ENCODE measurements around the gene IQCE.
"Not testable (repeated sequence)": the region's sequence is repeated elsewhere in the genome, so short reads cannot be mapped to it uniquely, and the experiment has no call there.

Gene IQCE

GRCh38 chr7:2533566-2533965 is 25.2 kb upstream of the IQCE start:
- not testable (repeated sequence) for DNase-seq

- not testable (repeated sequence) for DNase-seq
These were observed 24.6 kb upstream of the IQCE start for GRCh38 chr7:2534214-2534613.

- DNase-seq, result not testable (repeated sequence)
These were observed 22.7 kb upstream of the IQCE start for GRCh38 chr7:2535872-2536627.

DNA sequence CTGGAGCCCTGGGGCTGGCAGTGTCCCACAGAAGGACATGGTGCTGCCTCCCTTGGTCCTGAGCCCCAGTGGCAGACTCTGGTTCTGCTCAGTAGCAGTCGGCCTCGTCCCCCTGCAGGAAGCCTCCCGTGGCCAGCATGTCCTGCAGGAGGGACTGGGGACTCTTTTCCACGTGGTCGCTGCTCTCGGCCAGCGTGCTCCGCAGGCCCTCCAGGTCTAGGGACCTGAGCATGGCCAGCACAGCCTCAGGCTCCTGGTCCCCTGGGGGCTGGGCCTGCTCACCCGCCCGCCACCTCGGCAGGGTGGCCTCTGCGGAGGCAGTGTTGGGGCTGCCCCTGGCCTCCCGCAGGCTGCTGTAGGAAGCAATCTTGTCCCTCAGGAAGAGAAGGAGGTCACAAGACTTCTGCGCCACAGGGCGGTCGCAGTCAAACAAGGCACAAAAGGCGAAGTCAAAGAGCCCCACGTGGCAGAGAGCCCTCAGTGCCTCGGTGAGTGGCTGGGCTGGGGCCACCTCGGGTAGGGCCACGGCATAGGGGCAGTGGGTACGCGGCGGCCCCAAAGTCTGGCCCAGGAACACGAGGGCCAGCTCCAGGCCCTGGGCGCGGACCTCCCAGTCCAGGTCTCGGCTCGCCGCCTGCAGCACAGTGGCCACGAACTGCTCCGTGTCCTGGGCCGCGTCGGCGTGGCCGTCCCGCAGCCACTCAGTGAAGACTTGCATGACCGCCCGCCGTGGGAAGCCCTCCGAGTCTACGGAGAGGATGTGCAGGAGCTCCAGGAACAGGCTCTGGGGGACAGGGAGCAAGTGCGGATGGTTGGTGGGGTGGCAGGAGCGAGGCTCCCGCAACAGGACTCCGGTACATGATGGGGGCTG is 20.6 kb upstream of the IQCE start:
- DNase-seq, result no peak

GRCh38 chr7:2539031-2539911 is 19.5 kb upstream of the IQCE start:
- DNase-seq, result no peak

DNA sequence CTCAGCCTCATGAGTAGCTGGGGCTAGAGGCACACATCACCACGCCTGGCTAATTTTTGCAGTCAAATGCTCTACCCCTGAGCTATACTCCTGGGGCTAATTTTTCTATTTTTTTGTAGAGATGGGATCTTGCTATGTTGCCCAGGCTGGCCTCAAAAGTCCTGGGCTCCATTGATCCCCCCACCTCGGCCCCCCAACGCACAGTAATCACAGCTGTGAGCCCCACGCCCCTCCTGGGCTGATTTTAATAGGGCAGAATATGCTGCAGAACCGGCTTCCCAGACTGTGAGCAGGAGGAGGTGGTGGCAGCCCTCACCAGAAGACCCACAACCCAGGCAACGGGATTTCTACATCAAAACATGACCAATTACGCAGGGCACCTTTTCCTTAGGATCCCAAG is 18.6 kb upstream of the IQCE start:
- no peak for DNase-seq

- no peak for DNase-seq
These were observed 18.1 kb upstream of the IQCE start for GRCh38 chr7:2540641-2541051.

GRCh38 chr7:2541291-2542010 is 17.3 kb upstream of the IQCE start:
- DNase-seq, result no peak

DNA sequence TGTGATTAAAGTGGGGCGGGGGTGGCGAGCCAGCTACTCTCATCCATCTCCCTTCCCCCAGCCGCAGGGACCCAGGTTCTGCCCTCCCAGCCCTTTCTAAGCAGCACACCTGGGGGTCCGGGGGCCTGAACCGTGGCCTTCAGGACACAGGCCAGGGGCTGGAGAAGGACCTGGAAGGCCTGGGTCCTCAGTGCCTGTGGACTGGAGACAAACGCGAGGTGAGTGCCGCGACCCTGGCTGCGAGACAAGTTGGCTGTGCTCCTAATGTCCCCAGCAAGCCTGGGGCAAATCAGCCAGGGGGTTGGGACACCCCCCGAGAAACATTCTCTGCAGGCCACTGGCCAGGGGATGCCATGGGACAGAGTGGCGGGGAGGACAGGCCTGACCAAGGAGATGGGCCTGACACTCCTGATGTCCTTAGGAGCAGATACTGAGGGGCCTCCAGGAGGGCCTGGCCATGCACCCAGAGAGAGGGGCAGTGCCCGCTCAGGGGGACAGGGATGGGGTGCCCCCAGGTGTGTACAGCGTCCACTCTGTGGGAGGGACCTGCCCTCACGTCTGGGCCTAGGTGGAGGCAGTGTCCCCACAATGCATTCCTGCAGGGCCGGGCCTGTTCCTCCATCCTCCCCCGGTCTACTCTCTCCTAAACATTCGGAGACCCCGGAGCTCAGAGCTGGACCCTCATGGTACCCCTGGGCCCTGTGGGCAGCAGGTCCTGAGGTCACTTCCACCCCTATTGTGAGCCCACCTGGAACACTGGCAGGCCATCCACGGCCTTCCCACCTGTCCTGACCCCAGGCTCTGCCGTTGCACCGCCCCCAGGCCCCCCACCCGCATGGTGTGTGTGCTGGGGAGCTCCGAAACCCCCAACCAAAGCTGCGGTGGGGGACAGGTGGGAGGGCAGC is 16.5 kb upstream of the IQCE start:
- no peak for DNase-seq

- no peak for DNase-seq
These were observed 15.6 kb upstream of the IQCE start for GRCh38 chr7:2542916-2543871.

DNA sequence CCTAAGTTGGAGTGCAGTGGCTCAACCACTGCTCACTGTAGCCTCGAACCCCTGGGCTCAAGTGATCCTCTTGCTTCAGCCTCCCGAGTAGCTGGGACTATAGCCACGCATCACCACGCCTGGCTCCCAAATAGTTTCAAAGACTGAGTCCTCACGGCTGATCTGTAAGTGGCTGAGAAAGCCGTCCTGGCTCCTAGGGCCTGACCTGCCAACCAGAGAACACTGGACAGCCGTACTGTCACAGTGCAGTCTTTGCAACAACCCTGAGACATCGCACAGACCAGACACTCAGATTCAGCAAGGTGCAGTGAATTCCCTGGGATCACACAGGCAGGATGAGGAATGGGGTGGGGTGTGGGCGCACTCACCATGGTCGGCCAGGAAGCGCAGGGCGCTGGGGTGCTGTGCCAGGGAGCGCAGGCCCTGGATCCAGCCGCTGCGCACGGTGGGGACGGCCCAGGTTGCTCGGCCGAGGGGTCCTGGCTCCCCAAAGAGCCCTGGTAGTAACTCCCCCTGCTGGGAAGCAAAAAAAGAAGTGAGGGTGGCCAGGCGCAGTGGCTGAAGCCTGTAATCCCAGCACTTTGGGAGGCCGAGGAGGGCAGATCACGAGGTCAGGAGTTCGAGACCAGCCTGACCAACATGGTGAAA is 14.1 kb upstream of the IQCE start:
- no peak for DNase-seq

DNA sequence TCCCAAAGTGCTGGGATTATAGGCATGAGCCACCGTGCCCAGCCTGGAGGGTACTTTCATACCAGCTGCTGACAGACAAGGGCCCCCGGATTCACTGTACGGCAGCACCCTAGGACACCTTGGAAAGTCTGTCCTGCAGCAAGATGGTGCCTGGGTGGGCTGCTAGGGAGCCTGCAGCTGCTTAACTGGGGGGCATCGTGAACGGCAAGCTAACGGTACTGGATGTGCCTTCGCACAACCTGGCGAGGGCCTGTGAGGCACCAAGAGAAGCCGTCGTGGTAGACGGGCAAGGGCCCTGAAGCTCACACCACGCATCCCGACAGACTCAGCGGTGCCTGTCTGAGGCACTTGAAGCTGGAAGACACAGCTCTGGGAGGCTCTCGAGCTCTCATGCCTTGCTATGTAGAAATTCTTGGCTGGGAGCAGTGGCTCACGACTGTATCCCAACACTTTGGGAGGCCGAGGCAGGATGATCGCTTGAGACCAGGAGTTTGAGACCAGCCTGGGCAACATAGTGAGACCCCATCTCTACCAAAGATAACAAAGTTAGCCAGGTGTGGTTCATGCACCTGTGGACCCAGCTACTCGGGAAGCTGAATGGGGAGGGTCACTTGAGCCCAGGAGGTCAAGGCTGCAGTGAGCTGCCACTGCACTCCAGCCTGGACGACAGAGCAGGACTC is 12.9 kb upstream of the IQCE start:
- DNase-seq, result no peak

- no peak for DNase-seq
These were observed 11.8 kb upstream of the IQCE start for GRCh38 chr7:2546776-2547586.

GRCh38 chr7:2551418-2551817 is 7.4 kb upstream of the IQCE start:
- DNase-seq, result no peak

DNA sequence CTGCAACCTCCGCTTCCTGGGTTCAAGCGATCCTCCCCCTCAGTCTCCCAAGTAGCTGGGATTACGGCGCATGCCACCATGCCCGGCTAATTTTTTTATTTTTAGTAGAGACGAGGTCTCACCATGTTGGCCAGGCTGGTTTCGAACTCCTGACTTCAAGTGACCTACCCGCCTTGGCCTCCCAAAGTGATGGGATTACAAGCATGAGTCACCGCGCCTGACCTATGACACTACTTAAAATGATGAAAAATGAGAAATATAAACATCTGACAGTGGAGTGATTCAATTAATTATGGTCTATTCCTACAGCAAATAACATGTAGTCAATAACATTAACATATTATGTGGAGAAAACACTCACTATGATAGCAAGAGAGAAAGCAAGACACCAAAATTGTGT is 5.7 kb upstream of the IQCE start:
- DNase-seq, result no peak

GRCh38 chr7:2553831-2554581 is 4.8 kb upstream of the IQCE start:
- no peak for DNase-seq

GRCh38 chr7:2554661-2555111 is 4.1 kb upstream of the IQCE start:
- DNase-seq, result no peak

Data from activated T-cell treated with anti-CD3 and anti-CD28 coated beads, Interleukin-2, amount 50 U/mL, for 1 hour (primary cell).